Activated CD8-positive, alpha-beta memory T cell treated with anti-CD3 and anti-CD28 coated beads, Interleukin-2, amount 50 U/mL, for 1 hour (primary cell): ENCODE data around the gene SLC16A4.
A peak's percentile ranks its signal among the peaks of the same experiment; 100 is the strongest.

ENCODE experiments used
- DNase-seq: peaks from one replicate; pipeline ENCODE4 v3.0.0-alpha.2; 2020; ENCODE audit errors: extremely low read depth

The SLC16A4 gene

DNA sequence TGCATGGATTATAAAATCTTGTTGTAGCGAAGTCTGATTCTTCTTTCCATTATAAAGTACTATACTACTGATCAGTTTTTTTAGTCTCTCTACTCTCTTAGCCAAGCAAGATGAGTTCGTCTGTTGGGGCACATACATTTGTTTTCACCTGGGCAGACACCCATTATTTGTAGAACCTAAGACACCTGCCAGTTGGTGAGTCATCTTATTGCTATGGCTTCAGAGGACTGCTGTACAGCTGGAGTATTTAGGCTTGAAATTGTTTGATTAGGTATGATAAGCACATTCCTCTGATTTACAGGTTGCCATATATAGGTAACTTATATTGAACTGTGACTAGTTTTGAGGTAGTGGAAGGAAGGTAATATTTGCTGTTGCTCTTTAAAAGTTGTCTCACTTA, 34.4 kb downstream of the SLC16A4 start:
- no peak for DNase-seq

DNA sequence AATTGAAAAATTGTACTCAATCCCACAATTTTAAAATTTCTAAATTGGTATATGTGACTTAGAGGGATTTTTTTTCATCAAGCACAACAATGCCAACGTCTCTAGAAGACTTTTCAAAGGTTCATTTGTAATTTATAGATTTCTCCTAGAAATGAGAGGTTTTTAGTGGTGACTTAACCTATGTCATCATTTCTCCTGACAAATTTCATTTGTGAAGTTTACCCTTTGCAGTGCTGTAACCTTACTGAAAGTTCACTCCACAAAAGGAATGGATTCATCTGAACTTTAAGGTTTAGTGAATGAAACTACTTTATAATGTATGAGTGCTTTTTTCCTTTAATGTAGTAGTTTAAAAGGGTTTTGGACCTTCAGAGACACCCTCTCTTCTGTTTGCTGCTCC, 35.5 kb downstream of the SLC16A4 start:
- no peak for DNase-seq

DNA sequence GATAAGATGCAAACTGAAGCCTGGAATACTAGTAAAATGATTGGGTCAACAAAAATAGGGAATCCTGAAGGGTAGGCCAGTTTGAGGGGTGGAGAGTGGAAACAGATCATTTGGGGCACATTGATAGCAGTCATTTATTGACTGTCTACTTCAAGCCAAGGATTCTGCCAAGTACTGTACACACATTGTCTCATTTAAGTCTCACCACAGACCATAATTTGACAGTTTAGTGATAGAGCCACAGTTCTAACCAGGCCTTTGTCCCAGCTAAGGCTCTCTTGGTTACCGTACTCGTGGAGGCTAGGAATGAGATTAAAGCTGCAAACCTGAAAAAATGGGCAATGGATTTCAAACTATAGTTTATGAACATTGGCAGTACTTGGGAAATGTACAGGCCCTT, 40.5 kb downstream of the SLC16A4 start:
- DNase-seq = no peak

DNA sequence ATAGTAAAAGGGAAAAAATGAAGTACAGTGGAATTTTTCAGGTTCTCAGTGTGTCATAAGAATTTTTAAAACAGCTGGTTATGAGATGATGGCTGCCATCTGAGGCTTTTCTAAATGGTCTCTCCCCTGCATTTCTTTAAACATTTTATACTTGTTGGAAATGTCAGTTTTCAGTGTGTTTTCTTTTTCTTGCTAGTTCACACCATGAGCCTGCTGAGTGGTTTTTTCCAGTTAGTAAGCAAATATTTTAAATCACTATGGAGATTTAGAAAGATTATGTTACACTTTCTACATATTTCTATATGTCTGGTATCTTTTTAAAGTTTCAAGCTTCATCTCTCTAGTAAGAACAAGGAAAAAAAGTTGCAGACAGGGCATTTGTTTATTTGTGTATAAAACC, 42.1 kb downstream of the SLC16A4 start:
- no peak for DNase-seq

DNA sequence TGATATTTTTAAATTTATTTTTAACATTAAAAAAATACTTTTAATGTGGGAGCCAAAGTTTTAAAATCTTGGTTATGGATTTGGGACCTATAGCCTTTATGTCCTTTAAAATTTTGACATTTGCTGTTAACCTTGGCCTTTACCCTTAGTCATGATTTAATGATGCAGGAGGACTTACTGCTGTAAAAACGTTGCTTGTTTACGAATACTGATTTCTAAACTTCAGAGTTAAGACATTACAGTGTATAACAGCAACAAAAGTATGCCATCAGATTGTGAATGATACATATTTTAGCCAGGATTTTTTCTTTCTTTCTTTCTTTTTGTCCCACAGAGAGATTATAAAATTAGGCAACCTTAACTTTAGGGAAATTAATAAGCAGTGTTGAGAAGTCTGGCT, 42.8 kb downstream of the SLC16A4 start:
- no peak for DNase-seq

DNA sequence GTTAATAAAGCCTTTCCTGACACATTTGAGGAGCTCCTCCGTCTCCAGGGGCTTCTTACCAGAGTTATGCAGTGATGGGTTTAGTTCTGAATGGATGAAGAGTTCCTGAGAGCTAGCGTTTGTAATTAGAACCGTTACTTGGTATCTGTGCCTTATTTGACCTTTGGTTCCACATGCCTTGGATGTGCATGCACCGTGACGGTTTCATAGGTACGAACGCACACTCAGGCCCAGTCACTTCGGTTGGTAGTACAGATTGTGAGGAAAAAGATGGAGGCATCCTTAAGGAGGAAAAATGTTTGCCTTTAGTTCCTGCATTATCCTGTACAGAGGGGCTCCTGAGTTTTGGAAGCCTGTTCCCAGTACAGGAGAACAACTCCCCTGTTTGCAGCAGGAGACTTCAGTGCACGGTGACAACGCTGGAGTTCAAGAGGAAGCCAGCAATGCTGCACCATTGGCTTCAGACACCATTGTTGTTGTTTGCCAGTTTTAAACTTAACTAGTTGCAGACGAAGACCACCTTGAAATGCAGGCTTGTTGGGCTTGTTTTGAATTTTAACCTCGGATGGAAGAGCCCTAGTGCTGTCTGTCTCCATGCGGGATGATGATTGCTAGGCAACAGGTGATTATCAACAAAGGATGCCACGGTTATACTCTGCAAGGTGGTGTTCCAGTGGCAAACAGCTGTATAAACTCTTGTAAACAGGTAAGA, 43.5 kb downstream of the SLC16A4 start:
- DNase-seq = no peak

DNA sequence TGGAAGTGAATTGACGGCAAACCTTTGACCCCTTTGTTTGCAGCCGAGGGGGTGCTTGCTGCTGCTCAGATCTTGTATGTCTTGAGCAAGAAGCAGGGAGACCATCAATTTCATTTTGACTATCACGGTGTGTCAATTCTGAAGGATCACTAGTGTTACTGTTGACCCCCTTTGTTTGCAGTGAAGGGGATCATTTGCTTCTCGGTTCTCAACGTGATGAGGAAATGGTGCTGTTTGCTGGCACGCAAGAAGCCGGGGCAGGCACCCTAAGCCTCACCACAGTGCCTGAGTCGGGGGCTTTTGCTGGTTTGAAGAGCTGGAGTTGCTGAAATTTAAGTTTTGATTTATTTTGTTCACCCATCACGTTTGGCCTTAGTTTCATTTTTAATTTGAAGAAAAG, 44.1 kb downstream of the SLC16A4 start:
- DNase-seq = no peak

DNA sequence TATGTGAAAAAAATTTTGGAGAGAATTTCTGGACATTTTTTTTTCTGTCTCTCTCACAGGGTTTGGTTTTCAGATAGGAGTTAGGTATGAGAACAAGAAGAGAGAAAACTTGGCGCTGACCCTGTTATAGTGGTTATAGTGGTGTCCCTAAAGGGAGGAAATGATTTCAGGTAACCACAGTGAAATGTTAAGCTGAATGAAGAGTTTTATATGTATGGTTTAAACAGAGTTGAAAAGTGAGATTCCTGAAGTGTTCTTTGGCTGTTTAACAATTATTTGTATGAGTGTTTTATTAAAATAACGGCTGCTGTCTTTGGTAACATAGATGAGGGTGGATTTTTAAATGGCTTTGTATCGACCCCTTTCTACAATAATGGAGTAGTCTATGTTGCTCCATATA, 45.3 kb downstream of the SLC16A4 start:
- DNase-seq = no peak

DNA sequence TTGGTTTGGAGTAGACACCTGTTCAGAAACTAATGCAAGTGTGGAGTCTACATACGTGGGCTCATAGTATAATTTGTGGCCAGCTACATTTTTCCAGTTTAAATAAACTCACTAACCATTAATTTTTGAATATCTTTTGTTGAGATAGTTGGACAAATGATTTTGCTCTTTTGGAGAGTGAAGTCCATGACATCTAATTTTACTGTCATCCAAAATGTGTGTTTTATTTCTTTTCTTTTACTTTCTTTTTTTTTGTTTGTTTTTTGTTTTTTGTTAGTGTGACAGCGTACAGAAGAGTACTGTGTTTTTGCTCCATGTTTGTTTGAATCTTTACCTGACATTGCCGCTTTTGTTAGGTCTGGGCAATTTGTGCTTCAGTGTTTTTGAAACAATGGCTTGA, 46.7 kb downstream of the SLC16A4 start:
- no peak for DNase-seq

DNA sequence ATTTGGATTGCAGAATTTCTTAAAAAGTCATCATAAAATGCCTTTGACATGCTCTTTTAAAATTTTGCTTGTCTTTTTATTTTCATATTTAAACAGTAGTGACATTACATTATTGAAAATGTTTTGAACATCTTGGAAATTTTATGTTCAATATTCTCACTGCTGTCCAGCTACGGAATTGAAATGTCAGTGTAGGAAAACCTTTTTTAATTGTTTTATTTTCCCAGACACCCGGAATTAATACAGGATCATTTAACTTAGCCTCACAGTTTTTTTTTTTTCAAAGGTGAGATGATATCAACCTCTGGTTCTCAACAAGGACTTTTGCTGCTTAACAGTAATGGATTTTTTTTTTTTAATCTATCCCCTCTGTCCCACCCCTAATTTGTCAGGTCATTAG, 47.6 kb downstream of the SLC16A4 start:
- no peak for DNase-seq

DNA sequence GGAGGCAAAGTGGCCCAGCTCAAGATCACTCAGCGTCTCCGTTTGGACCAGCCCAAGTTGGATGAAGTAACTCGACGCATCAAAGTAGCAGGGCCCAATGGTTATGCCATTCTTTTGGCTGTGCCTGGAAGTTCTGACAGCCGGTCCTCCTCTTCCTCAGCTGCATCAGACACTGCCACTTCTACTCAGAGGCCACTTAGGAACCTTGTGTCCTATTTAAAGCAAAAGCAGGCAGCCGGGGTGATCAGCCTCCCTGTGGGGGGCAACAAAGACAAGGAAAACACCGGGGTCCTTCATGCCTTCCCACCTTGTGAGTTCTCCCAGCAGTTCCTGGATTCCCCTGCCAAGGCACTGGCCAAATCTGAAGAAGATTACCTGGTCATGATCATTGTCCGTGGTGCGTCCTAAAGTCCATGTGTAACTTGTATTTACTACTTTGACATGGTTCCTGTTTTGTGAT, 48.9 kb downstream of the SLC16A4 start:
- DNase-seq = no peak

DNA sequence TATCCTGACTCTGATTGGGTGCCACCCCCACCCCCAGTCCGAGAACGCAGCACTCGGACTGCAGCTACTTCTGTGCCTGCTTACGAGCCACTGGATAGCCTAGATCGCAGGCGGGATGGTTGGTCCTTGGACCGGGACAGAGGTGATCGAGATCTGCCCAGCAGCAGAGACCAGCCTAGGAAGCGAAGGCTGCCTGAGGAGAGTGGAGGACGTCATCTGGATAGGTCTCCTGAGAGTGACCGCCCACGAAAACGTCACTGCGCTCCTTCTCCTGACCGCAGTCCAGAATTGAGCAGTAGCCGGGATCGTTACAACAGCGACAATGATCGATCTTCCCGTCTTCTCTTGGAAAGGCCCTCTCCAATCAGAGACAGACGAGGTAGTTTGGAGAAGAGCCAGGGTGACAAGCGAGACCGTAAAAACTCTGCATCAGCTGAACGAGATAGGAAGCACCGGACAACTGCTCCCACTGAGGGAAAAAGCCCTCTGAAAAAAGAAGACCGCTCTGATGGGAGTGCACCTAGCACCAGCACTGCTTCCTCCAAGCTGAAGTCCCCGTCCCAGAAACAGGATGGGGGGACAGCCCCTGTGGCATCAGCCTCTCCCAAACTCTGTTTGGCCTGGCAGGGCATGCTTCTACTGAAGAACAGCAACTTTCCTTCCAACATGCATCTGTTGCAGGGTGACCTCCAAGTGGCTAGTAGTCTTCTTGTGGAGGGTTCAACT, 49.5 kb downstream of the SLC16A4 start:
- no peak for DNase-seq

DNA sequence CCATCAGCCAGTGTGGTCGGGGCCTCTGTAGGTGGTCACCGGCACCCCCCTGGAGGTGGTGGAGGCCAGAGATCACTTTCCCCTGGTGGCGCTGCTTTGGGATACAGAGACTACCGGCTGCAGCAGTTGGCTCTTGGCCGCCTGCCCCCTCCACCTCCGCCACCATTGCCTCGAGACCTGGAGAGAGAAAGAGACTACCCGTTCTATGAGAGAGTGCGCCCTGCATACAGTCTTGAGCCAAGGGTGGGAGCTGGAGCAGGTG, 50.7 kb downstream of the SLC16A4 start:
- DNase-seq = no peak

DNA sequence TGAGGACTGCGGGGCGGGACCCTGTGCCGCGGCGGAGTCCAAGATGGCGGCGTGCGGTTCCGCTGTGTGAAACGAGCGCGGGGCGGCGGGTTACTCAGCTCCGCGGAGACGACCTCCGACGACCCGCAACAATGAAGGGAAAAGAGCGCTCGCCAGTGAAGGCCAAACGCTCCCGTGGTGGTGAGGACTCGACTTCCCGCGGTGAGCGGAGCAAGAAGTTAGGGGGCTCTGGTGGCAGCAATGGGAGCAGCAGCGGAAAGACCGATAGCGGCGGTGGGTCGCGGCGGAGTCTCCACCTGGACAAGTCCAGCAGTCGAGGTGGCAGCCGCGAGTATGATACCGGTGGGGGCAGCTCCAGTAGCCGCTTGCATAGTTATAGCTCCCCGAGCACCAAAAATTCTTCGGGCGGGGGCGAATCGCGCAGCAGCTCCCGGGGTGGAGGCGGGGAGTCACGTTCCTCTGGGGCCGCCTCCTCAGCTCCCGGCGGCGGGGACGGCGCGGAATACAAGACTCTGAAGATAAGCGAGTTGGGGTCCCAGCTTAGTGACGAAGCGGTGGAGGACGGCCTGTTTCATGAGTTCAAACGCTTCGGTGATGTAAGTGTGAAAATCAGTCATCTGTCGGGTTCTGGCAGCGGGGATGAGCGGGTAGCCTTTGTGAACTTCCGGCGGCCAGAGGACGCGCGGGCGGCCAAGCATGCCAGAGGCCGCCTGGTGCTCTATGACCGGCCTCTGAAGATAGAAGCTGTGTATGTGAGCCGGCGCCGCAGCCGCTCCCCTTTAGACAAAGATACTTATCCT, 51.2 kb downstream of the SLC16A4 start:
- DNase-seq = no peak

DNA sequence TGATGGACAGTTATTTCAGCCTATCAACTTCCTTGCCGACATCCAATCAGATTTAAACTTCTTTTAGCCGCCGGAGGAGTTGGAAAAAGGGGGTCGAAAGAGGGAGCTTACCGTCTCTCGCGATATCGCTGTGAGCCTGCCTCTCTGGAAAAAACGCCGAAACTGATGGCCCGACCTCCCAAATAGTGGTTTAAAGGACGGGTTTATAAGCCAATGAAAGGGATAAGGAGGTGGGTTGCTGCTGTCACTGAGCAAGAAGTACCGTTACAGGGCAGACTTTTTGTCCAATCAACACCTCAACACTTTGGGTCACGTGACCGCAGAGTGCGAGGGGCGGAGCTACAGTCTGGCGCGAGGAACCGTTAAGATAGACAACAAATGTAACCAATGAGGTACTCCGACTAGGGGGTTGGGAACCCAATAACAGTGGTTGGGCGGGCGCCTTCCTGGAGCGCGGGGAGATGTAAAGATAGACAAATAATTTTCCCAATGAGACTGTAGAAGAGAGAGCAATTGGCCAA, 51.9 kb downstream of the SLC16A4 start, which contains the start of gene RBM15:
RBM15 (plus strand) TSS at position 492 of the 521 bp plus-strand sequence; CDS start at position 521, 29 bp downstream.
- DNase-seq = peak; percentile 97

DNA sequence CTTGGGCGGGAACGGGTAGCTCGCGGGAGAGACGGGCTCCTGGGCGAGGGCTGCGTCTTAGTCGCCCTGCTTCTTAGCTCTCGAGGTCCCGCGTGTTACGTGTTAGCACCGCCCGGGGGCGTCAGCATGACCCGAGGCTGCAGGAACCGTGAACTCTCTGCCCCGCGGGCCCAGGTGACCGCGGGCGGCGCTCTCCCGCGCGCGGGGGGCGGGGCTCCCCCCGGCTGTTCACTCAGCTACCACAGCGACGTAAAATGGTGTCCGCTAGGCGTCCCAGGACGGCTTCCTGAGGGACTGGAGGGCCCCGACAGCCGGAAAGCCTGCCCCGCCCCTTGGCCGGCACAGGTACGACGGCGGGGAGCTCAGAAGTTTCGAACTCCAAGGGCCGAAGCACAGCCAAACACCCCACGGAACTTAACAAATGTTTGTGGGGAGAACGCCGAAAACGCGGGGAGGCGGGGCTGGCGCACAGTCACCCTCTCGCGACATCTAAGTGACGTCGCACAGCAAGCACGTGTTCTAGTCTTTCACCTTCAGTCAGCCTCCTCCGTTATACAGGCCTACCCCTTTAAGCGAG, 52.4 kb downstream of the SLC16A4 start:
- peak; percentile 94 for DNase-seq

DNA sequence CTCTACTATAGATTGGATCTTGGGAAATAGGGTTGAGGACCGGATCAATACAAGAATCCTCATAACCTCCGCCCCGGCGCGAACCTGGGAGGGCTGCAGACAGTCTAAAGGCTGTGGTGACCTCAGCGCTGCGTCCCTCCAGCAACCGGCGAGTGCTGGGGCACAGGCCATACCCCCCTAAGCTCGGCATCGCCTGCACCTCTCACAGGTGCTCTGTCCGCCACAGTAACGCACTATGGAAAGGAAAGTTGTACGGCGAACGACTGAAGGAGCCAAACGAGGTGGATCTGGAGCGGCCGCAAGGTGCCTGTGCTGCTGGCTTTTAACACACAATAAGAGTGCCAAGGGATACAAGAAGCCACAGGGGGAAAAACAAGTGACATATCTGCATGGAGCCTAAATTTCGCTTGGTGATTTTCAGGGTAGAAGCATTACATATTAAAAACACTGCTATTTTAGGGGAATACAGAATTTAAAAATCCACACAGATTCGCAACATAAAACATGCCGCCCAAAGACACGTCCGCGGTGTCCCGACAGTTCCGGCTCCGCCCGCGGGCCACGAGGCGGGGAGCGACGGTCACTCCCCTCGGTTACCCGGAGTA, 53.0 kb downstream of the SLC16A4 start:
- no peak for DNase-seq

DNA sequence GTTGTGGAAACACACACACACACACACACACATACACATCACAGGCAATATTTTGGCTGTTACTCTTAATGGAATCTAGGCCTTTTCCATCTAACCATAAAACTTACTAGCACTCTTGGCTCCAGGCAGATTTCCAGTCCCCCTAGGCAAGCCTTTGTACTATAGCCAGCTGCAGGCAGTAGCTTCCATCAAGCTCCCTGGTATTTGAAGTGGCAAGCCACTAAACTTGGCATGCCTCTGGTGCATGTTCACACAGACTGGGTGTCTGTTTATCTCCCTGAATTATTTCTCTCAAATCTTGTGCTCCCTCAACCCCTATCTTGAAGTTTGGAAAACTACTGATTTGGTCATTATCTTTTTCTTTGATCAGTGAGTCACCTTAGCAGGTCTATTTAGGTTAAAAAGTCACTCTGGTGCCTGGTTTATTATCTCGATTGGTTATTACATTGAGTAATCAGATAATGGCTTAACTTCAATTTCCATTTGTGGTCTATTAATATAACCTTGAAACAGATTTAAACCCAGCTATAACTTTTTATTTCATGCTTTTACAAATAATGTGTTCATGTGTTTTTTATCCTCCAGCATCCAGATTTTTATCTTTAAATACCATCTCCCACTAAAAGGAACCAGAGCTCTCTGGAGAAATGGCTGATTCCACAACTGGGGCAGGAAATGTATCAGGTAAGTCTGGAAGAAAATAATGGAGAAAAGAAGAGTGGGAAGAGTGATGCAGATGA, 54.4 kb downstream of the SLC16A4 start:
- no peak for DNase-seq

DNA sequence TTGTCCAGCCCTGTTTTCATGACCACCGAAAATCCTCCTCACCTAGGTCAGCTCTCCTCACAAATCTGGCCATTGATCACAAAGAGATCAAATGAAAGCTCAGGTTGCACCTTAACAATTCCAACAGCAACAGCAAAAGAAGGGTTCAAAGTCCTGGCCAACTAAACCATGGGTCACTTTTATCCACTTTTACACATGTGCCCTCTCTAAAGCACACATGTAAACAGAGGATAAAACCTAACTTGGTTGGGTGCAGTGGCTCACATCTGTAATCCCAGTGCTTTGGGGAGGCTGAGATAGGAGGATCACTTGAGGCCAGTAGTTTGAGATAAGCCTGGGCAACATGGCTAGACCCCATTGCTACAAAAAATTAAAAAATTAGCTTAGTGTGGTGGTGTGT, 55.6 kb downstream of the SLC16A4 start:
- no peak for DNase-seq

DNA sequence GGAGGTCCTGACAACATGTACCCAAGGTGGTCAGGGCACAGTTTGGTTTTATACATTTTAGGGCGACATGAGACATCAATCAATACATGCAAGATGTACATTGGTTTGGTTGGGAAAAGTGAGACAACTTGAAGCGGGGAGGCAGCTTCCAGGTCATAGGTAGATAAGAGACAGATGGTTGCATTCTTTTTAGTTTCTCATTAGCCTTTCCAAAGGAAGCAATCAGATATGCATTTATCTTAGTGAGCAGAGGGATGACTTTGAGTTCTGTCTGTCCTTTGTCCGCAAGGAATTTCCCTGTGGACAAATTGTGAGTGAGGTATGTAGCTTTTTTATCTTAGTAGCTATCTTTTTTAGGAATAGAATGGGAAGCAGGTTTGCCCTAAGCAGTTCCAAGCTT, 62.1 kb downstream of the SLC16A4 start:
- no peak for DNase-seq

DNA sequence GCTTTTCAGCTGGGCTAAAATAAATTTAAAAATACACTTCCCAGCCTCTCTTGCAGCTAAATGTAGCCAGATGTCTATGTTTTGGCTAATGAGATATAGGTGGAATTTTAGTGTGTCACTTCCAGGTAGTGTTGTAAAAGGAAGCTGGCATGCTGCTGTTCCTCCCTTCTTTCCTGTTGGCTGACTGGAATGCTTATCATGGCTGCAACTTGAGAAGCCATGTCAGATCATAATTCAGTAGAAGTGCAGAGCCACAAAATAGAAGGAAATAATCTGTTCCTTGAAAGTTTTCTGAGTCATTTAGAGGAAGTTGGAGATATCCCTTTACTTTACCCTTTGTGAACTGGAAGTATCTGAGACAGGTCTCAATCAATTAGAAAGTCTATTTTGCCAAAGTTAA, 62.6 kb downstream of the SLC16A4 start:
- DNase-seq = no peak
